Parathyroid adenoma (tissue), 2 donors: ENCODE measurements around the gene BIN2.

ENCODE experiments used
- H2AFZ ChIP-seq: fragments of 300-600 bp; sonication (generic); one replicate; pipeline ENCODE4 v1.7.0; 2017; ENCODE audit warnings: antibody characterized with exemption, mild to moderate bottlenecking
- H3K27ac ChIP-seq: fragments of 300-600 bp; sonication (generic); one replicate; pipeline ENCODE4 v1.7.0; 2017
- H3K27me3 ChIP-seq: fragments of 300-600 bp; sonication (generic); one replicate; pipeline ENCODE4 v1.7.0; 2017; ENCODE audit warnings: low read length; ENCODE audit not compliant: control insufficient read depth, insufficient read depth
- H3K36me3 ChIP-seq: fragments of 300-600 bp; sonication (generic); one replicate; pipeline ENCODE4 v1.7.0; 2017; ENCODE audit warnings: low read length; ENCODE audit not compliant: control insufficient read depth, insufficient read depth
- H3K4me1 ChIP-seq: fragments of 300-600 bp; sonication (generic); one replicate; pipeline ENCODE4 v1.7.0; 2017; ENCODE audit warnings: control low read depth
- H3K4me2 ChIP-seq: fragments of 300-600 bp; sonication (generic); one replicate; pipeline ENCODE4 v1.7.0; 2017; ENCODE audit warnings: low read length
- H3K4me3 ChIP-seq: fragments of 300-600 bp; sonication (generic); one replicate; pipeline ENCODE4 v1.7.0; 2017; ENCODE audit warnings: low read depth, low read length
- H3K79me2 ChIP-seq: fragments of 300-600 bp; sonication (generic); one replicate; pipeline ENCODE4 v1.7.0; 2017; ENCODE audit warnings: control low read depth
- H3K9ac ChIP-seq: fragments of 300-600 bp; sonication (generic); one replicate; pipeline ENCODE4 v1.7.0; 2017; ENCODE audit warnings: mild to moderate bottlenecking
- H3K9me3 ChIP-seq: fragments of 300-600 bp; sonication (generic); one replicate; pipeline ENCODE4 v1.7.0; 2017; ENCODE audit warnings: low read length; ENCODE audit not compliant: control insufficient read depth
- CTCF ChIP-seq: fragments of 300-600 bp; sonication (generic); IDR thresholded peaks from one replicate; pipeline ENCODE4 v1.7.0; 2017; ENCODE audit warnings: antibody characterized with exemption, mild to moderate bottlenecking
- donor health status: primary hyperparathyroidism.

The BIN2 gene

GRCh38 chr12:51324953-51325352, 979 bp upstream of the BIN2 start:
- Histone ChIP-seq H3K27ac (no peak overlapping the region), H3K4me3 (no peak overlapping the region), H3K4me2 (no peak overlapping the region), H3K79me2 (no peaks in the 10 kb centered on the region), H3K9ac (no peak overlapping the region), H2AFZ (no peak overlapping the region), H3K9me3 (no peaks in the 10 kb centered on the region), H3K4me1 (peaks cover 4% of the 10 kb centered on the region), H3K36me3 (no peaks in the 10 kb centered on the region), H3K27me3 (no peaks in the 10 kb centered on the region)
- no peak for TF ChIP-seq CTCF

- Histone ChIP-seq H3K27ac (no peak overlapping the region), H3K4me3 (no peak overlapping the region), H2AFZ (no peak overlapping the region), H3K36me3 (no peaks in the 10 kb centered on the region), H3K27me3 (no peaks in the 10 kb centered on the region), H3K79me2 (no peaks in the 10 kb centered on the region), H3K4me2 (no peak overlapping the region), H3K9ac (no peak overlapping the region), H3K9me3 (no peaks in the 10 kb centered on the region), H3K4me1 (peaks cover 4% of the 10 kb centered on the region)
- TF ChIP-seq CTCF, result no peak
Measured at GRCh38 chr12:51323317-51323960, 535 bp downstream of the BIN2 start.

DNA sequence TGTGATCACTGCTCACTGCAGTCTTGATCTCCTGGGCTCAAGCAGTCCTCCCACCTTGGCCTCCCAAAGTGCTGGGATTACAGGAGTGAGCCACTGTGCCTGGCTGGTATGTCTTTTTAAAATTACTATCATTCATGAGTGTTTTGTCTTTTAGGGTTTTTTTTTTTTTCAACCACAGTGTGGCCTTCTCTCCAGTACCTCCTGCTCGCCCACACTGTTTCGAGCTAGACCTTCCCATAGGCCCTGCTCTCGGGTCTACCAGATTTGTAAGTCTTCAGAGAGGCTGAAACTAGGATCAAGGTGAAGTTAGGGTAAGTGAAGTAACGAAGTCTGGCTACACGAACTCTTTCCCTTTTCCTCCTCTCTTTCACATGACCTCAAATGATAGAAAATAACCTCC, 1.5 kb downstream of the BIN2 start:
- no peaks in the 10 kb centered on the region for H3K79me2 ChIP-seq
- no peak overlapping the region for H3K4me3 ChIP-seq
- H3K4me2 ChIP-seq, result no peak overlapping the region
- no peak overlapping the region for H2AFZ ChIP-seq
- H3K27me3 ChIP-seq, result no peaks in the 10 kb centered on the region
- H3K9me3 ChIP-seq, result no peaks in the 10 kb centered on the region
- no peak overlapping the region for H3K9ac ChIP-seq
- no peaks in the 10 kb centered on the region for H3K36me3 ChIP-seq
- H3K27ac ChIP-seq, result no peak overlapping the region
- H3K4me1 ChIP-seq, result peaks cover 4% of the 10 kb centered on the region
- no peak for TF ChIP-seq CTCF

- TF ChIP-seq CTCF, result no peak
- Histone ChIP-seq H3K27ac (no peak overlapping the region), H3K4me3 (no peak overlapping the region)
Measured at GRCh38 chr12:51321882-51322281, 2.1 kb downstream of the BIN2 start.

GRCh38 chr12:51320695-51321320, 3.2 kb downstream of the BIN2 start:
- Histone ChIP-seq H3K4me3 (no peak overlapping the region), H3K27ac (no peak overlapping the region), H3K4me2 (no peak overlapping the region), H3K36me3 (no peaks in the 10 kb centered on the region), H2AFZ (no peak overlapping the region), H3K9ac (no peak overlapping the region), H3K9me3 (no peaks in the 10 kb centered on the region), H3K79me2 (no peaks in the 10 kb centered on the region), H3K27me3 (no peaks in the 10 kb centered on the region), H3K4me1 (no peaks in the 10 kb centered on the region)
- TF ChIP-seq CTCF, result no peak

More at GRCh38 chr12:51321882-51322281, 2.1 kb downstream of the BIN2 start:
- Histone ChIP-seq H3K36me3 (no peaks in the 10 kb centered on the region), H3K9me3 (no peaks in the 10 kb centered on the region), H3K27me3 (no peaks in the 10 kb centered on the region), H3K4me1 (peaks cover 4% of the 10 kb centered on the region), H3K79me2 (no peaks in the 10 kb centered on the region), H2AFZ (no peak overlapping the region), H3K9ac (no peak overlapping the region), H3K4me2 (no peak overlapping the region)
